Trophoblast cell (in vitro differentiated cells and primary cell): Measurements from ENCODE around the gene MAML1.

Experiments
- DNase-seq, 2 donors: peaks; one replicate each; pipeline ENCODE4 v3.0.0-alpha.2; 2016
- H2AFZ ChIP-seq: 2 replicates; pipeline ENCODE4 v1.6.1; 2013; ENCODE audit warnings: low read length, moderate library complexity, mild to moderate bottlenecking; ENCODE audit not compliant: insufficient read depth, poor library complexity
- H2AK5ac ChIP-seq: 2 replicates; pipeline ENCODE4 v1.6.1; 2013; ENCODE audit warnings: mild to moderate bottlenecking, low read length
- H2BK120ac ChIP-seq: 2 replicates; pipeline ENCODE4 v1.6.1; 2013; ENCODE audit warnings: low read length, mild to moderate bottlenecking, moderate library complexity; ENCODE audit not compliant: insufficient read depth, poor library complexity
- H2BK12ac ChIP-seq: 2 replicates; pipeline ENCODE4 v1.6.1; 2013; ENCODE audit warnings: mild to moderate bottlenecking, low read length, moderate library complexity
- H2BK5ac ChIP-seq: 2 replicates; pipeline ENCODE4 v1.6.1; 2013; ENCODE audit warnings: low read length, low read depth, moderate library complexity, mild to moderate bottlenecking; ENCODE audit not compliant: poor library complexity
- H3K14ac ChIP-seq: 2 replicates; pipeline ENCODE4 v1.6.1; 2013; ENCODE audit warnings: mild to moderate bottlenecking, low read length
- H3K18ac ChIP-seq: 2 replicates; pipeline ENCODE4 v1.6.1; 2013; ENCODE audit warnings: mild to moderate bottlenecking, low read length
- H3K23ac ChIP-seq: 2 replicates; pipeline ENCODE4 v1.6.1; 2013; ENCODE audit warnings: low read length
- H3K27ac ChIP-seq: 2 replicates; pipeline ENCODE4 v1.5.1; 2013; ENCODE audit warnings: low read depth, mild to moderate bottlenecking, inconsistent platforms, low read length, moderate library complexity
- H3K27me3 ChIP-seq: 2 replicates; pipeline ENCODE4 v1.6.1; 2013; ENCODE audit warnings: inconsistent platforms, mild to moderate bottlenecking, low read length, moderate library complexity; ENCODE audit not compliant: insufficient read depth
- H3K36me3 ChIP-seq, 2 experiments: 1 replicate in 1 of 2; 2 replicates in 1 of 2; pipeline ENCODE4 v1.6.1; 2013; ENCODE audit warnings: low read length in 2 of 2, mild to moderate bottlenecking in 2 of 2, moderate library complexity in 1 of 2; ENCODE audit not compliant: insufficient read depth in 2 of 2, control insufficient read depth in 1 of 2
- H3K4ac ChIP-seq: 2 replicates; pipeline ENCODE4 v1.6.1; 2013; ENCODE audit warnings: low read depth, mild to moderate bottlenecking, low read length, moderate library complexity
- H3K4me1 ChIP-seq, 2 experiments: 1 replicate in 1 of 2; 2 replicates in 1 of 2; pipeline ENCODE4 v1.6.1; 2013; ENCODE audit warnings: low read length in 2 of 2, mild to moderate bottlenecking in 2 of 2, moderate library complexity in 1 of 2; ENCODE audit not compliant: insufficient read depth in 2 of 2, control insufficient read depth in 1 of 2
- H3K4me2 ChIP-seq: 2 replicates; pipeline ENCODE4 v1.6.1; 2013; ENCODE audit warnings: inconsistent platforms, mild to moderate bottlenecking, low read length, moderate library complexity
- H3K4me3 ChIP-seq: 2 replicates; pipeline ENCODE4 v1.5.1; 2013; ENCODE audit warnings: mild to moderate bottlenecking, low read depth, low read length, inconsistent platforms
- H3K79me1 ChIP-seq: one replicate; pipeline ENCODE4 v1.6.1; 2013; ENCODE audit warnings: low read length
- H3K79me2 ChIP-seq: 2 replicates; pipeline ENCODE4 v1.6.1; 2013; ENCODE audit warnings: low read length, mild to moderate bottlenecking; ENCODE audit not compliant: control insufficient read depth, insufficient read depth, poor library complexity
- H3K9ac ChIP-seq: 2 replicates; pipeline ENCODE4 v1.6.1; 2013; ENCODE audit warnings: mild to moderate bottlenecking, low read length
- H3K9me3 ChIP-seq: 2 replicates; pipeline ENCODE4 v1.6.1; 2013; ENCODE audit warnings: low read depth, mild to moderate bottlenecking, control low read depth, inconsistent platforms, low read length; ENCODE audit not compliant: insufficient read depth
- H4K12ac ChIP-seq: 2 replicates; pipeline ENCODE4 v1.6.1; 2013; ENCODE audit warnings: low read depth, mild to moderate bottlenecking, low read length, moderate library complexity
- H4K8ac ChIP-seq: 2 replicates; pipeline ENCODE4 v1.6.1; 2013; ENCODE audit warnings: low read depth, mild to moderate bottlenecking, low read length, moderate library complexity
- H4K91ac ChIP-seq: one replicate; pipeline ENCODE4 v1.6.1; 2013; ENCODE audit warnings: low read depth, mild to moderate bottlenecking, low read length, moderate library complexity
- WGBS: extraction: QIAGEN DNeasy Blood & Tissue Kit; methylation state at CpG from one replicate; pipeline ENCODE4 v1.1.7; 2013; ENCODE audit warnings: missing lambda C conversion rate; ENCODE audit not compliant: insufficient read length, insufficient coverage; ENCODE audit errors: extremely low coverage; 5-methylcytosine and 5-hydroxymethylcytosine counted together

The MAML1 gene

GRCh38 chr5:179794171-179794570 is 61.5 kb downstream of the MAML1 start:
- no peaks in the 10 kb centered on the region for H3K27me3 ChIP-seq
- no peak overlapping the region for H4K91ac ChIP-seq
- no peak overlapping the region for H3K9ac ChIP-seq
- peaks cover 4% of the 10 kb centered on the region for H3K79me2 ChIP-seq
- H2BK120ac ChIP-seq = no peak overlapping the region
- no peak overlapping the region for H3K27ac ChIP-seq
- H4K12ac ChIP-seq = no peak overlapping the region
- H2BK12ac ChIP-seq = no peak overlapping the region
- no peaks in the 10 kb centered on the region for H3K9me3 ChIP-seq
- H3K36me3 ChIP-seq = peaks cover 23 to 25% of the 10 kb centered on the region in 2 experiments
- no peak overlapping the region for H3K4ac ChIP-seq
- no peak overlapping the region for H3K14ac ChIP-seq
- DNase-seq = no peak
- H2AK5ac ChIP-seq = no peak overlapping the region
- no peak overlapping the region for H3K4me2 ChIP-seq
- H3K4me3 ChIP-seq = no peak overlapping the region
- no peak overlapping the region for H4K8ac ChIP-seq
- peaks cover 7% of the 10 kb centered on the region for H3K79me1 ChIP-seq
- no peak overlapping the region for H3K18ac ChIP-seq
- H3K4me1 ChIP-seq = peaks cover 8 to 15% of the 10 kb centered on the region in 2 experiments
- H2AFZ ChIP-seq = no peak overlapping the region
- no CpG with 5 or more reads among the region's 3 CpGs for WGBS
- H3K23ac ChIP-seq = no peak overlapping the region
- no peak overlapping the region for H2BK5ac ChIP-seq

DNA sequence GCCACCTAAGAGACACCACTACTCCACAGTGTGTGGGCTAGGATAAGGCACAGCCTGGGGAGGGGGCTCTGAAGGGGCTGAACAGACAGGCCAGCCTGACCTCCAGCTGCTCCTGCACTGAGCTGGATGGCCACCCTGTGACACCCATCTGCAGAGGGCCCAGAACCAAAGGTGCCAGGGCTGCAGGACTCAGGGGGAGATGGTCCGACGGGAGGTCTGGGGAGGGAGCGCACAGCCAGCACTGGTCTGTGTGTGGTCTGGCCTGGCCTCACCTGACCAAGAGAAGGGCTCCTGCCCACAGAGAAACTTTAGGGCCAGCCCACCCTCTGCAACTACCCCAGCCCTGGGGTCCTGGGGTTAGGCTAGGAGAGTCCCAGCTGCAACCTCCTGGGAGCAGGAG is 62.0 kb downstream of the MAML1 start:
- Histone ChIP-seq H3K4ac (no peak overlapping the region), H3K79me1 (peaks cover 7% of the 10 kb centered on the region), H3K36me3 (peaks cover 27 to 29% of the 10 kb centered on the region in 2 experiments), H3K14ac (no peak overlapping the region), H3K4me1 (peaks cover 8 to 15% of the 10 kb centered on the region in 2 experiments), H3K27me3 (no peaks in the 10 kb centered on the region), H2BK5ac (no peak overlapping the region), H4K91ac (no peak overlapping the region), H3K9me3 (no peaks in the 10 kb centered on the region), H2BK120ac (no peak overlapping the region), H4K12ac (no peak overlapping the region), H3K4me2 (no peak overlapping the region), H3K23ac (no peak overlapping the region), H2BK12ac (no peak overlapping the region), H3K79me2 (peaks cover 4% of the 10 kb centered on the region), H3K9ac (no peak overlapping the region), H3K18ac (no peak overlapping the region), H2AFZ (no peak overlapping the region), H3K27ac (no peak overlapping the region), H3K4me3 (no peak overlapping the region), H2AK5ac (no peak overlapping the region), H4K8ac (no peak overlapping the region)
- WGBS = no CpG with 5 or more reads among the region's 3 CpGs
- DNase-seq = no peak

DNA sequence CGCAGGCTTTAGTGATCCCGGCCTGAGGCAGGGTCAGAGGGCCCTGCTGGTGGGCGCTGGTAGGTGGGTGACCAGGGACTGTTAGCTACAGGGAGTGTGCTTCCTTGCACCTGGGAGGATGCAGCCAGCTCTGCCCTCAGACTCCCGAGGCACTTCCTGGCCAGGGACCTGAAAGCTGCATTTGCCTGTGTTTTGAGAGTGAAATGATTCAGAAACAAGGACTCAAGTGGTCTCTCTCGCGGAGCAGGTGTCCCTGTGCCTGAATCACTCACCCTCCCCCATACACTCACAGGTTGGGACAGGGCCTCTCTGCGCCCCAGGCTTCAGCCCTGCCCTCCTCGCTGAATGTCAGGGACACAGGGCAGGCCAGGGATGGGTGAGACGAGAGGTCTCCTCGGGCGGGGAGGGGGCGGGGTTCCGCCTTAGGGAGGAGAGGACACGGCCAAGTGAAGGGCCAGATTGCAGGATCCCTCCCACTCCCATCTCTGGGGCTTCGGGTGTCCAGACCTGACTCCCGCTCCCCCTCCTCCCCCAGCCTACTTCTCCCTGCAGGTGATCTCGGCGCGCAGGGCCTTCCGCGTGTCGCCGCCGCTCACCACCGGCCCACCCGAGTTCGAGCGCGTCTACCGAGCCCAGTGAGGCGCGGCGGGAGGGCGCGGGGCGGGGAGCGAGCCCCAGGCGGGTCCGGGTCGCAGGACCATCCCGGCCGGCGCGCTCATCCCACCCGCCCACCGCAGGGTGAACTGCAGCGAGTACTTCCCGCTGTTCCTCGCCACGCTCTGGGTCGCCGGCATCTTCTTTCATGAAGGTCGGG is 62.6 kb downstream of the MAML1 start:
- H2BK120ac ChIP-seq = peak overlapping the region; percentile 41
- H3K79me2 ChIP-seq = peaks cover 4% of the 10 kb centered on the region
- H4K12ac ChIP-seq = peak overlapping the region; percentile 85
- peak; percentile 27 to 42 for DNase-seq
- H4K8ac ChIP-seq = peak overlapping the region; percentile 81
- H3K27ac ChIP-seq = peak overlapping the region; percentile 68
- peak overlapping the region; percentile 82 for H4K91ac ChIP-seq
- H3K23ac ChIP-seq = no peak overlapping the region
- H3K14ac ChIP-seq = peak overlapping the region; percentile 91
- peak overlapping the region; percentile 78 for H3K4me3 ChIP-seq
- peak overlapping the region; percentile 91 for H3K4me2 ChIP-seq
- peak overlapping the region; percentile 89 for H3K18ac ChIP-seq
- no CpG with 5 or more reads among the region's 53 CpGs for WGBS
- H3K9me3 ChIP-seq = no peaks in the 10 kb centered on the region
- H3K4ac ChIP-seq = peak overlapping the region; percentile 25
- peak overlapping the region; percentile 63 for H3K9ac ChIP-seq
- no peaks in the 10 kb centered on the region for H3K27me3 ChIP-seq
- H3K36me3 ChIP-seq = peaks cover 33 to 36% of the 10 kb centered on the region in 2 experiments
- H2BK5ac ChIP-seq = peak overlapping the region; percentile 43
- H2AFZ ChIP-seq = peak overlapping the region; percentile 77
- H2BK12ac ChIP-seq = peak overlapping the region; percentile 24
- peak overlapping the region; percentile 72 for H2AK5ac ChIP-seq
- peaks cover 7% of the 10 kb centered on the region for H3K79me1 ChIP-seq
- peaks cover 8 to 15% of the 10 kb centered on the region in 2 experiments for H3K4me1 ChIP-seq

- Histone ChIP-seq H3K27ac (peak overlapping the region; percentile 68), H3K14ac (peak overlapping the region; percentile 91), H3K9ac (peak overlapping the region; percentile 63), H3K18ac (peak overlapping the region; percentile 89), H3K4ac (peak overlapping the region; percentile 25), H2AK5ac (peak overlapping the region; percentile 72), H3K4me1 (peaks cover 8 to 15% of the 10 kb centered on the region in 2 experiments), H4K91ac (peak overlapping the region; percentile 82), H3K79me2 (peaks cover 4% of the 10 kb centered on the region), H3K23ac (no peak overlapping the region), H2BK120ac (peak overlapping the region; percentile 41), H3K27me3 (no peaks in the 10 kb centered on the region), H2BK12ac (no peak overlapping the region), H4K8ac (peak overlapping the region; percentile 81), H2BK5ac (peak overlapping the region; percentile 43), H3K4me3 (peak overlapping the region; percentile 78), H3K9me3 (no peaks in the 10 kb centered on the region), H2AFZ (peak overlapping the region; percentile 77), H3K4me2 (peak overlapping the region; percentile 91), H4K12ac (peak overlapping the region; percentile 85), H3K79me1 (peaks cover 7% of the 10 kb centered on the region), H3K36me3 (peaks cover 42 to 45% of the 10 kb centered on the region in 2 experiments)
- peak; percentile 91 to 94 for DNase-seq
- no CpG with 5 or more reads among the region's 113 CpGs for WGBS
These were observed 63.5 kb downstream of the MAML1 start for GRCh38 chr5:179795863-179796833.
